HEK293T (cell line): Measurements from ENCODE around the gene KRT34.

Experiments used
- ARNT ChIP-seq: fragments of 450-650 bp; IDR thresholded peaks from 2 replicates; pipeline ENCODE4 v1.6.1; 2017; ENCODE audit warnings: mild to moderate bottlenecking
- BHLHE40 ChIP-seq: fragments of 450-650 bp; IDR thresholded peaks from 2 replicates; pipeline ENCODE4 v1.6.1; 2016; ENCODE audit warnings: mild to moderate bottlenecking, moderate library complexity, borderline replicate concordance
- FOXA1 ChIP-seq: fragments of 450-650 bp; IDR thresholded peaks from 2 replicates; pipeline ENCODE4 v1.6.1; 2016; ENCODE audit warnings: mild to moderate bottlenecking
- FOXK2 ChIP-seq: fragments of 450-650 bp; IDR thresholded peaks from 2 replicates; pipeline ENCODE4 v1.6.1; 2016; ENCODE audit warnings: mild to moderate bottlenecking
- FOXM1 ChIP-seq: fragments of 450-650 bp; IDR thresholded peaks from 2 replicates; pipeline ENCODE4 v1.6.1; 2017; ENCODE audit warnings: mild to moderate bottlenecking, borderline replicate concordance
- L3MBTL2 ChIP-seq: fragments of 450-650 bp; conservative IDR thresholded peaks from 2 replicates; pipeline ENCODE4 v1.6.1; 2016; ENCODE audit warnings: mild to moderate bottlenecking
- LEF1 ChIP-seq: fragments of 450-650 bp; IDR thresholded peaks from 2 replicates; pipeline ENCODE4 v1.6.1; 2017; ENCODE audit warnings: mild to moderate bottlenecking, borderline replicate concordance
- PKNOX1 ChIP-seq: fragments of 450-650 bp; IDR thresholded peaks from 2 replicates; pipeline ENCODE4 v1.6.1; 2016
- SP1 ChIP-seq: fragments of 450-650 bp; IDR thresholded peaks from 2 replicates; pipeline ENCODE4 v1.6.1; 2017
- SUZ12 ChIP-seq: fragments of 450-650 bp; IDR thresholded peaks from 2 replicates; pipeline ENCODE4 v1.6.1; 2016; ENCODE audit warnings: mild to moderate bottlenecking
- ZNF384 ChIP-seq: fragments of 450-650 bp; IDR thresholded peaks from 2 replicates; pipeline ENCODE4 v1.6.1; 2016

- TF ChIP-seq FOXM1 (no peak), SP1 (no peak), BHLHE40 (no peak), SUZ12 (no peak), ARNT (no peak), ZNF384 (no peak), FOXA1 (no peak), L3MBTL2 (no peak), FOXK2 (no peak), PKNOX1 (no peak), LEF1 (no peak)
These were observed 11.2 kb upstream of the KRT34 start for GRCh38 chr17:41393294-41393693.
